K562 (cell line): Measurements from ENCODE around the gene LRIT3. TPM values are rescaled to one million over a fixed set of nuclear protein-coding genes. Genes with fewer than 3 reads are reported as not detected.

Source experiments
- BRD9 ChIP-seq: fragments of 450-650 bp; IDR thresholded peaks from 2 replicates; pipeline ENCODE4 v1.6.1; 2018; ENCODE audit warnings: low read depth; ENCODE audit not compliant: partially characterized antibody
- EP400 ChIP-seq: fragments of 450-650 bp; IDR thresholded peaks from 2 replicates; pipeline ENCODE4 v1.6.1; 2017; ENCODE audit warnings: antibody characterized with exemption, mild to moderate bottlenecking, moderate library complexity
- FOXJ2 ChIP-seq: fragments of 200-800 bp; sonication (Bioruptor generic); IDR thresholded peaks from 2 replicates; pipeline ENCODE4 v1.6.1; 2016; ENCODE audit warnings: missing genetic modification characterization, missing compliant biosample characterization
- GTF2E2 ChIP-seq: fragments of 200-800 bp; sonication (Bioruptor generic); IDR thresholded peaks from 2 replicates; pipeline ENCODE4 v1.6.1; 2016; ENCODE audit warnings: missing genetic modification characterization, missing compliant biosample characterization
- HMG20A ChIP-seq: fragments of 450-650 bp; formaldehyde crosslinking; conservative IDR thresholded peaks from 2 replicates; pipeline ENCODE4 v1.4.0; 2020; ENCODE audit warnings: mild to moderate bottlenecking, mixed read lengths
- JUND ChIP-seq, 2 experiments: IDR thresholded peaks; 2 replicates in 1 of 2; 3 replicates in 1 of 2; pipeline ENCODE4 v1.6.1; 2011; ENCODE audit warnings: borderline replicate concordance in 2 of 2, low read depth in 2 of 2, low read length in 2 of 2, improper control_type of control experiment in 1 of 2, missing biosample characterization in 1 of 2, missing genetic modification characterization in 1 of 2, missing genetic modification reagents in 1 of 2
- NFE2 ChIP-seq: IDR thresholded peaks from 2 replicates; pipeline ENCODE4 v1.6.1; 2014; ENCODE audit warnings: antibody characterized with exemption, low read depth
- NFE2L1 ChIP-seq: fragments of 450-650 bp; IDR thresholded peaks from 2 replicates; pipeline ENCODE4 v1.6.1; 2016; ENCODE audit warnings: missing genetic modification characterization, low read depth, mild to moderate bottlenecking, missing compliant biosample characterization, moderate library complexity, borderline replicate concordance
- PKNOX1 ChIP-seq: fragments of 450-650 bp; IDR thresholded peaks from 2 replicates; pipeline ENCODE4 v1.6.1; 2016
- RAD21 ChIP-seq, 2 experiments: fragments of 250-450 bp in 1 of 2; fragments of 450-650 bp in 1 of 2; sonication (Bioruptor Pico) in 1 of 2; formaldehyde crosslinking in 1 of 2; IDR thresholded peaks in 1 of 2; conservative IDR thresholded peaks in 1 of 2; 2 replicates each; pipeline versions ENCODE4 v1.4.0 to v1.8.0; 2020 to 2022; ENCODE audit warnings: mild to moderate bottlenecking in 2 of 2, moderate library complexity in 1 of 2
- RFX1 ChIP-seq: fragments of 450-650 bp; IDR thresholded peaks from 2 replicates; pipeline ENCODE4 v1.6.1; 2016; ENCODE audit warnings: mild to moderate bottlenecking, moderate library complexity
- SIN3B ChIP-seq: fragments of 450-650 bp; IDR thresholded peaks from 2 replicates; pipeline ENCODE4 v1.6.1; 2017; ENCODE audit warnings: low read depth, mild to moderate bottlenecking, moderate library complexity
- ZNF639 ChIP-seq, 2 experiments: fragments of 200-800 bp in 1 of 2; sonication (Bioruptor generic) in 1 of 2; sonication (generic) in 1 of 2; formaldehyde crosslinking in 1 of 2; IDR thresholded peaks in 1 of 2; conservative IDR thresholded peaks in 1 of 2; 2 replicates each; pipeline versions ENCODE4 v1.5.0 to v1.6.1; 2016 to 2020; ENCODE audit warnings: missing compliant biosample characterization in 1 of 2, missing genetic modification characterization in 1 of 2, missing genetic modification reagents in 1 of 2
- polyA plus RNA-seq, 8 experiments: library from polyadenylated mRNA; depleted of rRNA in 4 of 8; stranded (reverse) in 5 of 8; unstranded in 3 of 8; fragments of >200 nt; fragmentation: Nextera tagmentation in 2 of 8; fragmentation: Illumina TruSeq in 1 of 8; extraction: Ambion mirVana in 2 of 8; extraction: Trizol in 1 of 8; gene quantifications; 2 replicates each; pipeline versions ENCODE4 v1.2.1 to v1.2.3, GENCODE V29; 2011 to 2014; ENCODE audit warnings: inconsistent platforms in 1 of 8, missing spikeins in 1 of 8
- total RNA-seq, 7 experiments: library from RNA; depleted of rRNA in 6 of 7; stranded (reverse); fragments of >200 nt in 6 of 7; fragmentation: Illumina TruSeq in 2 of 7; extraction: Trizol in 2 of 7; gene quantifications; 2 replicates each; pipeline versions ENCODE4 v1.2.1 to v1.2.3, GENCODE V29; 2011 to 2021; ENCODE audit warnings: low replicate concordance in 1 of 7

LRIT3 gene
- total and polyA plus RNA-seq, 9 of the 15 experiments (the other 6 are each of a cell fraction or from before 2014, with no cell fraction given), result 0.04 to 0.10 (median 0.04) TPM; not detected in 4

GRCh38 chr4:109912706-109913595 lies 65.0 kb downstream of the LRIT3 start, which contains the start of gene EGF (continued):
- TF ChIP-seq ZNF639 (CRISPR knock-in tag; conservative IDR thresholded peaks at IDR 0.05 in 1 of 2, IDR thresholded peaks at IDR 0.05 in 1 of 2) (0 out of 4 replicates have a peak, but pooled peaks of 1 of the 2 experiments have one; percentile 47), GTF2E2 (tag) (peak; percentile 70; the same call in 1 of the 2 replicates), JUND (IDR thresholded peaks at IDR 0.05; ENCODE audit: borderline replicate concordance, low read depth, low read length) (peak; percentile 65; the same call in 1 of the 2 replicates), JUND (tag; IDR thresholded peaks at IDR 0.05; ENCODE audit: borderline replicate concordance, low read depth, low read length) (peak; percentile 1; the same call in 2 of the 3 replicates), BRD9 (peak; percentile 28), FOXJ2 (tag) (0 out of 2 replicates have a peak, but pooled peaks have one; percentile 35), RAD21 (CRISPR knock-in tag; conservative IDR thresholded peaks at IDR 0.05 in 1 of 2, IDR thresholded peaks at IDR 0.05 in 1 of 2) (0 out of 4 replicates have a peak, but pooled peaks of 1 of the 2 experiments have one; percentile 4), NFE2L1 (tag) (peak; percentile 44; the same call in 1 of the 2 replicates), NFE2 (peak; percentile 92), HMG20A (CRISPR knock-in tag) (no peak), EP400 (0 out of 2 replicates have a peak, but pooled peaks have one; percentile 19), RFX1 (peak; percentile 27; the same call in 1 of the 2 replicates), PKNOX1 (peak; percentile 67), SIN3B (no peak)
- TF ChIP-seq, all 486 proteins: peak for 32
